Measurements from ENCODE around the gene CCDC93.

Gene CCDC93

GRCh38 chr2:117945296-117945695 is 68.6 kb downstream of the CCDC93 start:
- Histone ChIP-seq H3K4me1 (ENCODE audit: low read length) (no peaks in the 10 kb centered on the region), H3K79me2 (ENCODE audit: low read length) (no peaks in the 10 kb centered on the region), H3K4me3 (ENCODE audit: low read length) (no peak overlapping the region), H3K4me2 (ENCODE audit: low read length) (no peak overlapping the region), H3K36me3 (replicated peaks; ENCODE audit: low read depth, low read length) (peaks cover 57% of the 10 kb centered on the region), H3K27me3 (ENCODE audit: low read depth, low read length) (no peaks in the 10 kb centered on the region), H3K27ac (ENCODE audit: low read length) (no peak overlapping the region), H4K20me1 (ENCODE audit: insufficient read depth, low read length) (no peaks in the 10 kb centered on the region), H2AFZ (ENCODE audit: low read depth, low read length) (no peak overlapping the region), H3K9ac (ENCODE audit: low read length) (no peak overlapping the region), H3K9me3 (ENCODE audit: insufficient read depth, low read length) (no peaks in the 10 kb centered on the region)
- TF ChIP-seq EZH2phosphoT487 (IDR thresholded peaks at IDR 0.05; ENCODE audit: low read depth) (no peak), CTCF (IDR thresholded peaks at IDR 0.05; ENCODE audit: low read depth, low read length) (no peak)

GRCh38 chr2:117944816-117945215 is 69.1 kb downstream of the CCDC93 start:
- Histone ChIP-seq H3K9me3 (ENCODE audit: insufficient read depth, low read length) (no peaks in the 10 kb centered on the region), H3K4me2 (ENCODE audit: low read length) (no peak overlapping the region), H3K4me3 (ENCODE audit: low read length) (no peak overlapping the region), H3K9ac (ENCODE audit: low read length) (no peak overlapping the region), H3K79me2 (ENCODE audit: low read length) (no peaks in the 10 kb centered on the region), H4K20me1 (ENCODE audit: insufficient read depth, low read length) (no peaks in the 10 kb centered on the region), H2AFZ (ENCODE audit: low read depth, low read length) (no peak overlapping the region), H3K27me3 (ENCODE audit: low read depth, low read length) (no peaks in the 10 kb centered on the region), H3K4me1 (ENCODE audit: low read length) (no peaks in the 10 kb centered on the region), H3K27ac (ENCODE audit: low read length) (no peak overlapping the region), H3K36me3 (replicated peaks; ENCODE audit: low read depth, low read length) (peaks cover 60% of the 10 kb centered on the region)
- no peak for TF ChIP-seq CTCF (IDR thresholded peaks at IDR 0.05; ENCODE audit: low read depth, low read length)
- TF ChIP-seq EZH2phosphoT487 (IDR thresholded peaks at IDR 0.05; ENCODE audit: low read depth), result no peak

- TF ChIP-seq CTCF (IDR thresholded peaks at IDR 0.05; ENCODE audit: low read depth, low read length), result no peak
- no peak for TF ChIP-seq EZH2phosphoT487 (IDR thresholded peaks at IDR 0.05; ENCODE audit: low read depth)
- no peak overlapping the region for H2AFZ ChIP-seq (ENCODE audit: low read depth, low read length)
- H3K4me3 ChIP-seq (ENCODE audit: low read length), result no peak overlapping the region
- H3K79me2 ChIP-seq (ENCODE audit: low read length), result no peaks in the 10 kb centered on the region
- H3K4me1 ChIP-seq (ENCODE audit: low read length), result no peaks in the 10 kb centered on the region
- H3K9me3 ChIP-seq (ENCODE audit: insufficient read depth, low read length), result no peaks in the 10 kb centered on the region
- no peak overlapping the region for H3K9ac ChIP-seq (ENCODE audit: low read length)
- H4K20me1 ChIP-seq (ENCODE audit: insufficient read depth, low read length), result no peaks in the 10 kb centered on the region
- no peak overlapping the region for H3K4me2 ChIP-seq (ENCODE audit: low read length)
- H3K36me3 ChIP-seq (replicated peaks; ENCODE audit: low read depth, low read length), result peaks cover 64% of the 10 kb centered on the region
- H3K27me3 ChIP-seq (ENCODE audit: low read depth, low read length), result no peaks in the 10 kb centered on the region
- H3K27ac ChIP-seq (ENCODE audit: low read length), result no peak overlapping the region
Measured at GRCh38 chr2:117943013-117943672, 70.7 kb downstream of the CCDC93 start.

- Histone ChIP-seq H3K36me3 (replicated peaks; ENCODE audit: low read depth, low read length) (peaks cover 67% of the 10 kb centered on the region), H3K79me2 (ENCODE audit: low read length) (no peaks in the 10 kb centered on the region), H3K4me1 (ENCODE audit: low read length) (no peaks in the 10 kb centered on the region), H2AFZ (ENCODE audit: low read depth, low read length) (no peak overlapping the region), H3K4me2 (ENCODE audit: low read length) (no peak overlapping the region), H3K9ac (ENCODE audit: low read length) (no peak overlapping the region), H3K27ac (ENCODE audit: low read length) (no peak overlapping the region), H4K20me1 (ENCODE audit: insufficient read depth, low read length) (no peaks in the 10 kb centered on the region), H3K27me3 (ENCODE audit: low read depth, low read length) (no peaks in the 10 kb centered on the region), H3K4me3 (ENCODE audit: low read length) (no peak overlapping the region), H3K9me3 (ENCODE audit: insufficient read depth, low read length) (no peaks in the 10 kb centered on the region)
- TF ChIP-seq EZH2phosphoT487 (IDR thresholded peaks at IDR 0.05; ENCODE audit: low read depth), result no peak
- TF ChIP-seq CTCF (IDR thresholded peaks at IDR 0.05; ENCODE audit: low read depth, low read length), result no peak
Measured at GRCh38 chr2:117942551-117942950, 71.3 kb downstream of the CCDC93 start.

All from OCI-LY3 (cell line).